DOHH2 (cell line): ENCODE results near the gene LDLRAD4.

Source experiments
- CTCF ChIP-seq: fragments of 200-600 bp; sonication (generic); IDR thresholded peaks from one replicate; pipeline ENCODE4 v1.5.1; 2014; ENCODE audit warnings: antibody characterized with exemption, mild to moderate bottlenecking, low read depth, low read length; ENCODE audit not compliant: poor library complexity, severe bottlenecking
- EZH2phosphoT487 ChIP-seq: fragments of 200-600 bp; sonication (generic); IDR thresholded peaks from 2 replicates; pipeline ENCODE4 v1.6.1; 2017; ENCODE audit warnings: borderline replicate concordance, mild to moderate bottlenecking, antibody characterized with exemption, low read length, moderate library complexity, mixed read lengths

GRCh38 chr18:13684546-13684945 lies 466.0 kb downstream of the LDLRAD4 start:
- no peak for TF ChIP-seq CTCF
- no peak for TF ChIP-seq EZH2phosphoT487
